ENCODE measurements around the gene ANKRD66. TPM values are rescaled to one million over a fixed set of nuclear protein-coding genes. Genes with fewer than 3 reads are reported as not detected.

Gene ANKRD66
- total and polyA plus RNA-seq, 3 donors from 2014 or later = 0.83 TPM; not detected in 2

GRCh38 chr6:46715141-46715540 lies 31.6 kb upstream of the ANKRD66 start:
- DNase-seq = no peak
- TF ChIP-seq POLR2A (IDR thresholded peaks at IDR 0.05) (no peak), CTCF (IDR thresholded peaks at IDR 0.05) (no peak)
- Histone ChIP-seq H3K9me3 (no peaks in the 10 kb centered on the region), H3K27me3 (no peaks in the 10 kb centered on the region), H3K4me3 (no peak overlapping the region), H3K27ac (no peak overlapping the region), H3K36me3 (ENCODE audit: low read depth, missing control alignments) (no peaks in the 10 kb centered on the region), H3K4me1 (no peaks in the 10 kb centered on the region)
- intact Hi-C loops (cut with DNase I; ENCODE audit: low total_unique reads) = no loop called here

- 61 to 69% methylated on average over 1 of the region's 1 CpG for WGBS, 2 donors
- no peaks in the 10 kb centered on the region for H3K36me3 ChIP-seq (ENCODE audit: low read depth, missing control alignments)
- H3K27me3 ChIP-seq = no peaks in the 10 kb centered on the region
- no peaks in the 10 kb centered on the region for H3K9me3 ChIP-seq
- TF ChIP-seq CTCF (IDR thresholded peaks at IDR 0.05) (no peak), POLR2A (IDR thresholded peaks at IDR 0.05) (no peak)
- H3K4me1 ChIP-seq = no peaks in the 10 kb centered on the region
- H3K27ac ChIP-seq = no peak overlapping the region
- DNase-seq = no peak
- no peak overlapping the region for H3K4me3 ChIP-seq
- intact Hi-C loops (cut with DNase I; ENCODE audit: low total_unique reads) = no loop called here
Observed at GRCh38 chr6:46719099-46719498, 27.6 kb upstream of the ANKRD66 start.

- Histone ChIP-seq H3K27me3 (no peaks in the 10 kb centered on the region), H3K27ac (no peak overlapping the region), H3K36me3 (ENCODE audit: low read depth, missing control alignments) (no peaks in the 10 kb centered on the region), H3K9me3 (no peaks in the 10 kb centered on the region), H3K4me1 (no peaks in the 10 kb centered on the region), H3K4me3 (no peak overlapping the region)
- TF ChIP-seq CTCF (IDR thresholded peaks at IDR 0.05) = no peak
- TF ChIP-seq POLR2A (IDR thresholded peaks at IDR 0.05) = no peak
- DNase-seq = no peak
- WGBS, 2 donors = 89 to 100% methylated on average over 1 of the region's 1 CpG
- intact Hi-C loops (cut with DNase I; ENCODE audit: low total_unique reads) = no loop called here
Observed at GRCh38 chr6:46720401-46720800, 26.3 kb upstream of the ANKRD66 start.

- no peak for DNase-seq
- intact Hi-C loops (cut with DNase I; ENCODE audit: low total_unique reads) = no loop called here
- H3K4me3 ChIP-seq = no peak overlapping the region
- no peaks in the 10 kb centered on the region for H3K27me3 ChIP-seq
- H3K36me3 ChIP-seq (ENCODE audit: low read depth, missing control alignments) = no peaks in the 10 kb centered on the region
- H3K4me1 ChIP-seq = no peaks in the 10 kb centered on the region
- TF ChIP-seq CTCF (IDR thresholded peaks at IDR 0.05) = no peak
- TF ChIP-seq POLR2A (IDR thresholded peaks at IDR 0.05) = no peak
- no peak overlapping the region for H3K27ac ChIP-seq
- H3K9me3 ChIP-seq = no peaks in the 10 kb centered on the region
- WGBS, 2 donors = 100% methylated on average over 1 of the region's 1 CpG
Observed at GRCh38 chr6:46729787-46730326, 16.9 kb upstream of the ANKRD66 start.

- DNase-seq = no peak
- no peak for TF ChIP-seq POLR2A (IDR thresholded peaks at IDR 0.05)
- no peak for TF ChIP-seq CTCF (IDR thresholded peaks at IDR 0.05)
- no peak overlapping the region for H3K27ac ChIP-seq
- no peaks in the 10 kb centered on the region for H3K9me3 ChIP-seq
- intact Hi-C loops (cut with DNase I; ENCODE audit: low total_unique reads) = no loop called here
- WGBS, 2 donors = 64 to 69% methylated on average over 4 of the region's 4 CpGs
- H3K27me3 ChIP-seq = no peaks in the 10 kb centered on the region
- H3K36me3 ChIP-seq (ENCODE audit: low read depth, missing control alignments) = no peaks in the 10 kb centered on the region
- H3K4me1 ChIP-seq = no peaks in the 10 kb centered on the region
- H3K4me3 ChIP-seq = no peak overlapping the region
Observed at GRCh38 chr6:46730921-46731461, 15.7 kb upstream of the ANKRD66 start.

All from testis (tissue), 3 donors.